Measurements from ENCODE around the gene CAND1. TPM values are rescaled to one million over a fixed set of nuclear protein-coding genes. Genes with fewer than 3 reads are reported as not detected.

Gene CAND1
- total and polyA plus RNA-seq, 4 donors = 25.4 to 66.1 (median 45.7) TPM

- TF ChIP-seq FOXA2 (IDR thresholded peaks at IDR 0.05) (no peak), HNF4G (IDR thresholded peaks at IDR 0.05) (no peak), EGR1 (IDR thresholded peaks at IDR 0.05; ENCODE audit: low read depth in 2 of 2) (no peak), ATF3 (IDR thresholded peaks at IDR 0.05) (no peak), RAD21 (IDR thresholded peaks at IDR 0.05) (no peak), REST (IDR thresholded peaks at IDR 0.05) (no peak), ZBTB33 (IDR thresholded peaks at IDR 0.05) (no peak), TAF1 (conservative IDR thresholded peaks at IDR 0.05) (no peak), NR2F2 (IDR thresholded peaks at IDR 0.05) (no peak), HNF4A (conservative IDR thresholded peaks at IDR 0.05) (no peak), SP1 (IDR thresholded peaks at IDR 0.05) (no peak), YY1 (IDR thresholded peaks at IDR 0.05) (no peak), RXRA (IDR thresholded peaks at IDR 0.05) (no peak), JUND (IDR thresholded peaks at IDR 0.05) (no peak), MAX (IDR thresholded peaks at IDR 0.05) (no peak), GABPA (IDR thresholded peaks at IDR 0.05 in 1 of 2, conservative IDR thresholded peaks at IDR 0.05 in 1 of 2) (no peak), CTCF (IDR thresholded peaks at IDR 0.05; ENCODE audit: low read depth, low read length, missing input control) (no peak), FOXA1 (IDR thresholded peaks at IDR 0.05) (no peak)
- no peak for DNase-seq (ENCODE audit: low spot score)
- Histone ChIP-seq H3K4me3 (ENCODE audit: low read depth in 1 of 3, low read length in 3 of 3) (no peak overlapping the region), H3K27me3 (ENCODE audit: control insufficient read depth in 4 of 4, insufficient read depth in 4 of 4, low read length in 3 of 4) (no peaks in the 10 kb centered on the region), H3K4me1 (ENCODE audit: control insufficient read depth in 4 of 4, insufficient read depth in 4 of 4, low read length in 3 of 4) (peaks cover 0 to 10% (median 7%) of the 10 kb centered on the region in 4 donors), H3K9me3 (ENCODE audit: control insufficient read depth in 4 of 4, low read length in 3 of 4) (no peaks in the 10 kb centered on the region), H3K27ac (ENCODE audit: low read depth in 1 of 2, low read length in 2 of 2) (no peak overlapping the region), H3K36me3 (ENCODE audit: control insufficient read depth in 4 of 4, insufficient read depth in 3 of 4, low read depth in 1 of 4, low read length in 3 of 4) (no peaks in the 10 kb centered on the region), H3K9ac (ENCODE audit: low read depth in 1 of 2, low read length in 2 of 2) (no peak overlapping the region)
- WGBS = 68% methylated on average over 7 of the region's 7 CpGs
Observed at GRCh38 chr12:67357376-67358125, 88.4 kb downstream of the CAND1 start.
